HG02763 (cell line): ENCODE data around the gene NTS.

Experiments
- ATAC-seq: cut with Tn5 transposase; IDR thresholded peaks from one replicate; pipeline ENCODE4 v1.9.1; 2021; ENCODE audit warnings: mild to moderate bottlenecking, moderate library complexity; ENCODE audit not compliant: unreplicated experiment

Gene NTS

DNA sequence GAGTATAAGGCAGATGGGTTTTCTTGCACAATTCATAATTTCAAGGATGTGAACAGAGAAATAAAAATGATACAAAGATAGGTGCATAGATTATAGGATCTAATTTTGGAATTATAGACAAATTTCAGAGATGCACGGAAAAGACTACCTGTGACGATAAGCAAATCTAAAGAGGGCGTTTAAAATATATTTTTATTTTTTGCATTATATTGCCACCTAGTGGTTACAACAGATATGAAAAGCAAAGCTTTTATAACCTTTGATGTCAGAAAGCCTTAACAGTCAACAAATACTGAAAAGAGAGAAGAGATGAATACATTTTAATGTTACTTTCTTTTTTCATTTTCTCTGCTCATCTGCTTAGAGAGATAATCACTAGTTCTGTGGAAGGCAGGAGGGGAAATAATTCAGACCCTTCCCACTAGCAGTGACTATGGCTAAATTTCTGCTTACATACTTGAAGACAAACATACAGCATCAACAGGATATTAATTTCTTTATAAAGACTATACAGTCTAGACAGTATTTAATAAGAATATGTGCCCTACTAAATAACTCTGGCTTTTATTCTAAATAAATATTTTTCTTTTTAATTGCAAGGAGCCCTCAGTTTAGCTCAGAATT lies 46.3 kb downstream of the NTS start:
- ATAC-seq: peak; percentile 63

- no peak for ATAC-seq
These were observed 49.8 kb downstream of the NTS start for GRCh38 chr12:85923767-85924331.

DNA sequence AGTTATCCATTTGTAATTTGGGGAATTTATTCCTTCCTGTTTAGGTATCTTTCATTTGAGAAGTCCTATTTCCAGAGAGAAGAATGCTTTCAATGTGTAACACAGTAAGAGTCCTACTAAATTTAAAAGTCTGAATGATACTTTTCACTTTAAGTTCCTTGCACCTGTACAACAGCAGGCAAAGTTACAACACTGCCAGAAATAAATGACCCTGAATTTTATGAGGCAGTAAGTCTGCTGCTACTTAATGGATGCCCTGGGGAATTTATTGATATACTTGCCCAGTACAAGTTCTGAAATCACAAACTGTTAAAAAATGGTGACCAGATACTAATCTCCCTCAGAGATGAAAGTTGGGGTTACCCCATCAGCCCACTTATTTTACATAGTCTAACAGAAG lies 53.1 kb downstream of the NTS start:
- ATAC-seq: no peak
